NCI-H2196 treated with DMSO at 0.1 percent for 48 hours (cell line): ENCODE measurements around the gene TEPSIN.

Source experiments
- DNase-seq: peaks from one replicate; lab custom pipeline; 2025; ENCODE audit not compliant: unreplicated experiment; lab: John Stamatoyannopoulos, UW

TEPSIN gene

GRCh38 chr17:81187586-81188490, 51.0 kb downstream of the TEPSIN start:
- DNase-seq, result no peak

GRCh38 chr17:81187120-81187519, 51.7 kb downstream of the TEPSIN start:
- DNase-seq, result no peak

- no peak for DNase-seq
Observed at GRCh38 chr17:81186203-81186602, 52.7 kb downstream of the TEPSIN start.

GRCh38 chr17:81184555-81184954, 54.3 kb downstream of the TEPSIN start:
- DNase-seq, result no peak

- no peak for DNase-seq
Observed at GRCh38 chr17:81183807-81184206, 55.0 kb downstream of the TEPSIN start.

- no peak for DNase-seq
Observed at GRCh38 chr17:81183316-81183715, 55.5 kb downstream of the TEPSIN start.

- no peak for DNase-seq
Observed at GRCh38 chr17:81182596-81182995, 56.3 kb downstream of the TEPSIN start.

- no peak for DNase-seq
Observed at GRCh38 chr17:81181811-81182185, 57.1 kb downstream of the TEPSIN start.

- DNase-seq, result no peak
Observed at GRCh38 chr17:81180836-81181810, 57.7 kb downstream of the TEPSIN start.

- DNase-seq, result no peak
Observed at GRCh38 chr17:81179861-81180260, 59.0 kb downstream of the TEPSIN start.

- no peak for DNase-seq
Observed at GRCh38 chr17:81179220-81179619, 59.6 kb downstream of the TEPSIN start.
